ENCODE measurements around the gene TBX1. TPM values are rescaled to one million over a fixed set of nuclear protein-coding genes. Genes with fewer than 3 reads are reported as not detected.

Gene TBX1
- total RNA-seq, 1 donor: not detected

DNA sequence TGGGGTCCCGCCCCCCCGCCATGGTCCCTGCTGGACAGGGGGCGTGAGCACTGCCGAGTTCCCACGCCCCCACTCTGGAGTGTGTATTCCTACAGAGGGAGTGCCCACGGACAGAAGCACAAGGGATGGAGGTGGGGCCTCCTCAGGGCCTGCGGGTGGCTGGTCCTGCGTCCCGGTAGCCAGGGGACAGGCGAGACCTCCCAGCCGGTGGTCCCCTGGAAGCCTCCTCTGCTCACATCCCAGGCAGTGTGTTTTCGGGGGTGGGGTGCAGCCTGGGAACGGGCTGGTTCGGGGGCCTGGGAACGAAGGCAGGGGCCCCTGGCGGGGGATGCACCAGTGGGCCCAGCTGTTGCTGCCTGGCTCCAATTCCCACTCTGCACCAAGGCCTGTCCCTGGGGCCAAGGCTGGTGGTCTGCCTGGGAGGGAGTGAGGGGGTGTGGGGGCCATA is 21.1 kb upstream of the TBX1 start:
- Histone ChIP-seq H3K27me3 (ENCODE audit: insufficient read depth, low read length) (no peaks in the 10 kb centered on the region), H3K36me3 (ENCODE audit: insufficient read depth, low read length) (no peaks in the 10 kb centered on the region), H3K79me2 (ENCODE audit: insufficient read depth, low read length) (no peaks in the 10 kb centered on the region), H3K4me3 (ENCODE audit: insufficient read depth, low read length) (no peak overlapping the region), H3K9me3 (ENCODE audit: low read depth, low read length) (no peaks in the 10 kb centered on the region), H3K4me1 (ENCODE audit: insufficient read depth, low read length) (no peaks in the 10 kb centered on the region), H3K4me2 (ENCODE audit: insufficient read depth, low read length) (no peak overlapping the region), H2AFZ (ENCODE audit: low read length) (no peak overlapping the region), H4K20me1 (ENCODE audit: insufficient read depth, low read length) (no peaks in the 10 kb centered on the region), H3K27ac (ENCODE audit: low read depth, low read length) (no peak overlapping the region)
- DNase-seq (ENCODE audit: insufficient read length, low spot score, missing footprints): no peak
- TF ChIP-seq, protein P1, sequence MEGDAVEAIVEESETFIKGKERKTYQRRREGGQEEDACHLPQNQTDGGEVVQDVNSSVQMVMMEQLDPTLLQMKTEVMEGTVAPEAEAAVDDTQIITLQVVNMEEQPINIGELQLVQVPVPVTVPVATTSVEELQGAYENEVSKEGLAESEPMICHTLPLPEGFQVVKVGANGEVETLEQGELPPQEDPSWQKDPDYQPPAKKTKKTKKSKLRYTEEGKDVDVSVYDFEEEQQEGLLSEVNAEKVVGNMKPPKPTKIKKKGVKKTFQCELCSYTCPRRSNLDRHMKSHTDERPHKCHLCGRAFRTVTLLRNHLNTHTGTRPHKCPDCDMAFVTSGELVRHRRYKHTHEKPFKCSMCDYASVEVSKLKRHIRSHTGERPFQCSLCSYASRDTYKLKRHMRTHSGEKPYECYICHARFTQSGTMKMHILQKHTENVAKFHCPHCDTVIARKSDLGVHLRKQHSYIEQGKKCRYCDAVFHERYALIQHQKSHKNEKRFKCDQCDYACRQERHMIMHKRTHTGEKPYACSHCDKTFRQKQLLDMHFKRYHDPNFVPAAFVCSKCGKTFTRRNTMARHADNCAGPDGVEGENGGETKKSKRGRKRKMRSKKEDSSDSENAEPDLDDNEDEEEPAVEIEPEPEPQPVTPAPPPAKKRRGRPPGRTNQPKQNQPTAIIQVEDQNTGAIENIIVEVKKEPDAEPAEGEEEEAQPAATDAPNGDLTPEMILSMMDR (IDR thresholded peaks at IDR 0.05; ENCODE audit: extremely low read depth, low read depth, low read length): no peak

DNA sequence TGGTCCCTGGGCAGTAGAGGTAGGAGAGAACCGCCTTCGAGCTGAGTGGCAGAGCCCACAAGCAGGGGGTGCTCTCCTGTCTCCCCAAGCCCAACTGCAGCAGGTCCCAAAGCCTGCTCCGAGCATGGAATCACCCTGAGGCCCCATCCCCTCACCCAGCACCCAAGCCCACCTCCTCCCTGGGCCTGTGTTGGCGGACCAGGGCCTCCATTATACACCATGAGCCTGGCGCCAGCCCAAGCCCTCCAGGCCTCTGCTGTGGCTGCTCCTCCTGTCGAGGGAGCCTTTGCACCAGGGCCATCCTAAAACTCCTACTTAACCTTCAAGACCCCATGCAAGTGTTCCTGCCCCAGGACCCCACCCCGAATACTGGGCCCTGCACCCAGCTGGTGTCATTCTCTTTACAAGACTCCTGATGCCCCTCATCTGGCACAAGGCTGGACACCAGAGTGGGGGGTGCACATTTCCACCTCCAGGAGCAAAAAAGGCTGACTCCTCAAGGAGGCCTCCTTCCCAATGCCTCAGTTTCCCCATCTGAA is 20.6 kb upstream of the TBX1 start:
- Histone ChIP-seq H3K4me3 (ENCODE audit: insufficient read depth, low read length) (no peak overlapping the region), H3K27me3 (ENCODE audit: insufficient read depth, low read length) (no peaks in the 10 kb centered on the region), H4K20me1 (ENCODE audit: insufficient read depth, low read length) (no peaks in the 10 kb centered on the region), H3K27ac (ENCODE audit: low read depth, low read length) (no peak overlapping the region), H3K36me3 (ENCODE audit: insufficient read depth, low read length) (no peaks in the 10 kb centered on the region), H2AFZ (ENCODE audit: low read length) (no peak overlapping the region), H3K79me2 (ENCODE audit: insufficient read depth, low read length) (no peaks in the 10 kb centered on the region), H3K4me2 (ENCODE audit: insufficient read depth, low read length) (no peak overlapping the region), H3K9me3 (ENCODE audit: low read depth, low read length) (no peaks in the 10 kb centered on the region), H3K4me1 (ENCODE audit: insufficient read depth, low read length) (no peaks in the 10 kb centered on the region)
- TF ChIP-seq, protein P1 (IDR thresholded peaks at IDR 0.05; ENCODE audit: extremely low read depth, low read depth, low read length): no peak
- no peak for DNase-seq (ENCODE audit: insufficient read length, low spot score, missing footprints)

DNA sequence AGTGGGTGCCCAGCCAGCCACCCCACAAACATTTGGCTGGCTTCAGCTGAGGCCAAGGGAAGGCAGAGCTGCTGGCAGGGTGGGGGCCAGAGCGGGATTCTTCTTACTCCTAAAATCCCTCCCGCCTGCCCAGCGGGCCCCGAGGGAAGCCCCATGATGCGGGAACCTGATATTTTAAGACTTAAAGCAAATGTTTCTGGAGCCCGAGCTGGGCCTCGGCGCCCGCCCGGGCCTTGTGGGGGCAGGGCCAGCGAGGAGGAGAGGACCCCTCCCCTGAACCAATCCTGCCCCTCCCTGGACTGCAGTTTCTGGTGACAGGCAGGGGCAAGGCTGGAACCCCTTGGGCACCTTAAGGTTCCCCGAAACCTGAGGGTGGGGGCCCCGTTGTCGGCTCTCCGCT is 20.0 kb upstream of the TBX1 start:
- Histone ChIP-seq H3K79me2 (ENCODE audit: insufficient read depth, low read length) (no peaks in the 10 kb centered on the region), H3K27me3 (ENCODE audit: insufficient read depth, low read length) (no peaks in the 10 kb centered on the region), H4K20me1 (ENCODE audit: insufficient read depth, low read length) (no peaks in the 10 kb centered on the region), H3K9me3 (ENCODE audit: low read depth, low read length) (no peaks in the 10 kb centered on the region), H3K27ac (ENCODE audit: low read depth, low read length) (no peak overlapping the region), H3K4me3 (ENCODE audit: insufficient read depth, low read length) (no peak overlapping the region), H2AFZ (ENCODE audit: low read length) (no peak overlapping the region), H3K36me3 (ENCODE audit: insufficient read depth, low read length) (no peaks in the 10 kb centered on the region), H3K4me2 (ENCODE audit: insufficient read depth, low read length) (no peak overlapping the region), H3K4me1 (ENCODE audit: insufficient read depth, low read length) (no peaks in the 10 kb centered on the region)
- TF ChIP-seq, protein P1 (IDR thresholded peaks at IDR 0.05; ENCODE audit: extremely low read depth, low read depth, low read length): no peak
- no peak for DNase-seq (ENCODE audit: insufficient read length, low spot score, missing footprints)

DNA sequence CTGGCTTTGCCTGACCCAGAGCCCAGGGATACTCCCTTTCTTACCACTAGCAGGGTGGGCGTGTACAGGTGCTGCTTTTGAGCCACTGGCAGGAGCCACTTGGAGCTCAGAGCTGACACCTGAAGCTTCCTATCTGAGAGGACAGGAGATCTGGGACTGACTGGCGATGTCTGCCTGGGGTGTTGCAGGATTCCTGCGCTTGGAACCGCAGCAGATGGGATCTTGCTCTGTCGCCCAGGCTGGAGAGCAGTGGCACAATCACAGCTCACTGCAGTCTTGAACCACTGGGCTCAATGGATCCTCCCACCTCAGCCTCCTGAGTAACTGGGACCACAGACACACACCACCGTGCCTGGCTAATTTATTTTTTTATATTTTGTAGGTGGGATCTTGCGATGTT is 19.5 kb upstream of the TBX1 start:
- H4K20me1 ChIP-seq (ENCODE audit: insufficient read depth, low read length): no peaks in the 10 kb centered on the region
- H3K4me1 ChIP-seq (ENCODE audit: insufficient read depth, low read length): no peaks in the 10 kb centered on the region
- no peaks in the 10 kb centered on the region for H3K79me2 ChIP-seq (ENCODE audit: insufficient read depth, low read length)
- H3K36me3 ChIP-seq (ENCODE audit: insufficient read depth, low read length): no peaks in the 10 kb centered on the region
- no peaks in the 10 kb centered on the region for H3K27me3 ChIP-seq (ENCODE audit: insufficient read depth, low read length)
- H3K4me2 ChIP-seq (ENCODE audit: insufficient read depth, low read length): no peak overlapping the region
- H3K27ac ChIP-seq (ENCODE audit: low read depth, low read length): no peak overlapping the region
- TF ChIP-seq, protein P1 (IDR thresholded peaks at IDR 0.05; ENCODE audit: extremely low read depth, low read depth, low read length): no peak
- H2AFZ ChIP-seq (ENCODE audit: low read length): no peak overlapping the region
- no peak for DNase-seq (ENCODE audit: insufficient read length, low spot score, missing footprints)
- H3K9me3 ChIP-seq (ENCODE audit: low read depth, low read length): no peaks in the 10 kb centered on the region
- no peak overlapping the region for H3K4me3 ChIP-seq (ENCODE audit: insufficient read depth, low read length)
